Glutamatergic neuron (in vitro differentiated cells): ENCODE measurements around the gene TMEM184A. TPM values are rescaled to one million over a fixed set of nuclear protein-coding genes. Genes with fewer than 3 reads are reported as not detected.
"Not testable (repeated sequence)": the region's sequence is repeated elsewhere in the genome, so short reads cannot be mapped to it uniquely, and the experiment has no call there.

ENCODE experiments used
- DNase-seq: peaks from one replicate; pipeline ENCODE4 v3.0.0; 2022
- H3K27ac Mint-ChIP-seq: one replicate; pipeline ENCODE4 v1.8.0; 2020; ENCODE audit warnings: mild to moderate bottlenecking, mixed read lengths, inconsistent platforms; ENCODE audit not compliant: unreplicated experiment
- H3K27me3 Mint-ChIP-seq: one replicate; pipeline ENCODE4 v1.8.0; 2020; ENCODE audit warnings: mild to moderate bottlenecking, moderate library complexity, mixed read lengths, inconsistent platforms; ENCODE audit not compliant: unreplicated experiment
- H3K36me3 Mint-ChIP-seq: one replicate; pipeline ENCODE4 v1.8.0; 2020; ENCODE audit warnings: mild to moderate bottlenecking, mixed read lengths, inconsistent platforms; ENCODE audit not compliant: unreplicated experiment
- H3K4me1 Mint-ChIP-seq: one replicate; pipeline ENCODE4 v1.8.0; 2020; ENCODE audit warnings: mild to moderate bottlenecking, low read depth, mixed read lengths, inconsistent platforms; ENCODE audit not compliant: unreplicated experiment
- H3K4me3 Mint-ChIP-seq: one replicate; pipeline ENCODE4 v1.8.0; 2020; ENCODE audit warnings: mild to moderate bottlenecking, mixed read lengths, inconsistent platforms; ENCODE audit not compliant: unreplicated experiment
- H3K9me3 Mint-ChIP-seq: one replicate; pipeline ENCODE4 v1.8.0; 2020; ENCODE audit warnings: mild to moderate bottlenecking, moderate library complexity, mixed read lengths, inconsistent platforms; ENCODE audit not compliant: unreplicated experiment
- total RNA-seq: library from RNA; stranded (reverse); fragmentation: NEBNext Ultra II Directional; extraction: Animal tissue kit (Norgen Biotek cat#: 25700); gene quantifications from one replicate; pipeline ENCODE4 v1.2.1, GENCODE V29; 2021; ENCODE audit not compliant: unreplicated experiment
- TF ChIP-seq, protein P1 (sequence below): fragments of 200-600 bp; sonication (generic); IDR thresholded peaks from one replicate; pipeline ENCODE4 v1.5.0; 2021; ENCODE audit not compliant: partially characterized antibody, unreplicated experiment

TMEM184A gene
- total RNA-seq, 1 donor from 2014 or later: 20.7 TPM

DNA sequence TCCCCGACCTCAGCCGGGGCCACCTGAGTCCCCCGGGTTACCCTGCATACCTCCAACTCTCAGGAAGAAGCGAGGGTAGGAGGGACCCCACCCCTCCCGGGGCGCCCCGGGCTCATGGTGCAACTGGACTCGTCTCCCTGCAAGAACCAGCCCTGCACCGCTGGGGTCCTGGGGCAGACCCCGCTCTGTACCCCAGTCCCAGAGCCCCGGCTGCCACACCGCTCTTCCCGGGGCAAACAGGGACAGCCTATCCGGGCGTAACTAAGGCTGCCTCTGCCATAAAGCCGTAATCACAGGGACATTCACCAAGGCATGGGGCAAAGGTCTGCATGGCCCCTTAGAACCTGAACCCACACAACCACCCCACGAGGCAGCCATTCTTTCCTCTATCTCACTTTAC lies 32.2 kb downstream of the TMEM184A start:
- Mint-ChIP-seq H3K9me3 (peaks cover 10% of the 10 kb centered on the region), H3K27me3 (peaks cover 11% of the 10 kb centered on the region), H3K4me1 (no peaks in the 10 kb centered on the region), H3K4me3 (no peak overlapping the region), H3K36me3 (peaks cover 7% of the 10 kb centered on the region), H3K27ac (no peak overlapping the region)
- DNase-seq: no peak
- TF ChIP-seq, protein P1, sequence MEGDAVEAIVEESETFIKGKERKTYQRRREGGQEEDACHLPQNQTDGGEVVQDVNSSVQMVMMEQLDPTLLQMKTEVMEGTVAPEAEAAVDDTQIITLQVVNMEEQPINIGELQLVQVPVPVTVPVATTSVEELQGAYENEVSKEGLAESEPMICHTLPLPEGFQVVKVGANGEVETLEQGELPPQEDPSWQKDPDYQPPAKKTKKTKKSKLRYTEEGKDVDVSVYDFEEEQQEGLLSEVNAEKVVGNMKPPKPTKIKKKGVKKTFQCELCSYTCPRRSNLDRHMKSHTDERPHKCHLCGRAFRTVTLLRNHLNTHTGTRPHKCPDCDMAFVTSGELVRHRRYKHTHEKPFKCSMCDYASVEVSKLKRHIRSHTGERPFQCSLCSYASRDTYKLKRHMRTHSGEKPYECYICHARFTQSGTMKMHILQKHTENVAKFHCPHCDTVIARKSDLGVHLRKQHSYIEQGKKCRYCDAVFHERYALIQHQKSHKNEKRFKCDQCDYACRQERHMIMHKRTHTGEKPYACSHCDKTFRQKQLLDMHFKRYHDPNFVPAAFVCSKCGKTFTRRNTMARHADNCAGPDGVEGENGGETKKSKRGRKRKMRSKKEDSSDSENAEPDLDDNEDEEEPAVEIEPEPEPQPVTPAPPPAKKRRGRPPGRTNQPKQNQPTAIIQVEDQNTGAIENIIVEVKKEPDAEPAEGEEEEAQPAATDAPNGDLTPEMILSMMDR: no peak

DNA sequence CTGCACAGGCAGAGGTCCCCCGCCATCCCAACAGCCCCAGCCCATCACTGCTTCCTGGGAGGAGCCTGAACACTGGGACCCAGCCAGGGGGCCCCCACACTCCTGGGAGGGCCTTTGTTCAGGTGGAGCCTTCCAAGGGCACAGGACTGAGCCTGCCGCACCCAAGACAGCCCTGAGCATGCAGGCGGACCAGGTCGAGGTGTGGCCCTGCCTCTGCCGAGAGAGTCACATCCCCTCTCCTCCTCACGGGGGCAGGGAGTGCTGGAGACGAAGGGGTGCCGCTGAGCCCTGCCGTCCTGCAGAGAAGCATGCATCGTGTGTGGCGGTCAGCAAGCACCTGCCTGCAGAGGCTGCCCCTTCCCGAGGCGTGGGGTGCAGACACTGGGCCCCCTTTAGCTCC lies 32.8 kb downstream of the TMEM184A start:
- no peak for DNase-seq
- Mint-ChIP-seq H3K4me3 (no peak overlapping the region), H3K27ac (no peak overlapping the region), H3K27me3 (peaks cover 14% of the 10 kb centered on the region), H3K4me1 (no peaks in the 10 kb centered on the region), H3K9me3 (peaks cover 10% of the 10 kb centered on the region), H3K36me3 (peaks cover 7% of the 10 kb centered on the region)
- TF ChIP-seq, protein P1: no peak

DNA sequence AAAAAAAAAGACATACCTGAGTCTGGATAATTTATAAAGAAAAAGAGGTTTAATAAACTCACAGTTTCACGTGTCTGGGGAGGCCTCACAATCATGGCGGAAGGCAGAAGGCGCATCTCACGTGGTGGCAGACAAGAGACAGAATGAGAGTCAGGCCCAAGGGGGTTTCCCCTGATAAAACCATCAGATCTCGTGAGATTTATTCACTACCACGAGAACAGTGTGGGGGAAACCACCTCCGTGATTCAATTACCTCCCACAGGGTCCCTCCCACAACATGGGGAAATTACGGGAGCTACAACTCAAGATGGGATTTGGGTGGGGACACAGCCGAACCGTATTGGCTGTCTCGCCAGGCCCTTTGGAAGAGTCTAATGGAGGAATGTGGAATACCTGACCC lies 34.5 kb downstream of the TMEM184A start:
- H3K4me3 Mint-ChIP-seq: no peak overlapping the region
- no peak for DNase-seq
- no peak overlapping the region for H3K27ac Mint-ChIP-seq
- peaks cover 12% of the 10 kb centered on the region for H3K9me3 Mint-ChIP-seq
- peaks cover 10% of the 10 kb centered on the region for H3K27me3 Mint-ChIP-seq
- H3K4me1 Mint-ChIP-seq: no peaks in the 10 kb centered on the region
- peaks cover 7% of the 10 kb centered on the region for H3K36me3 Mint-ChIP-seq
- TF ChIP-seq, protein P1: no peak

DNA sequence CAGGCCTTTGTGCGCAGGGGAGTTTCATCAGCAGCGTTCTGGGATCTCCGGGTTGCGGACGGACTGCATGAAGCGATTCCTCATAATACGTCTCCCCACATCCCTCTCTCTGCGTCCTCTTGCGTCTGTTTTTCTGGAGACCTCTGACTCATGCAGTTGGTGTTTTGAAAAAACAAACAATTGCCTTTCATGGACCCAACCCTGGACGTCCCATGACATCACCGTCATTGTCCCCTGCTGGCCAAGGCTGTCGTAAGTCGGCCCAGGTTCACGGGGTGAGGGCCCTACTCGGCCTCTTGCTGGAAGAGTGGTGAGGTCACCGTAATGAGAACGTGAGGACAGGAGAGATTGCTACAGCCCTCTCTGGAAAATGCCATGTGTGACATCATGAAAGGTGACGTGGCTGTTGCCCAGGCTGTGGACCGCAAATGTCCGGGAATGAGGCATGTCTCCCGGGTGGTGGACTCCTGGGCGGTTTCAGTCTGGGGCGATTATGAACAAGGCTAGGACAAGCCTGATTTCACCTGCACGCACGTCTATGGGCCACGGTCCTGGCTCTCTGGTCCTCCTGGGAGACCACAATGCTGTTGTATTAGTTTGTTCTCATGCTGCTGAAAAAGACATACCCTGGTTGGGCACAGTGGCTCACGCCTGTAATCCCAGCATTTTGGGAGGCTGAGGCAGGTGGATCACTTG lies 35.3 kb downstream of the TMEM184A start:
- Mint-ChIP-seq H3K27me3 (peaks cover 10% of the 10 kb centered on the region), H3K27ac (no peak overlapping the region), H3K4me3 (no peak overlapping the region), H3K36me3 (peaks cover 7% of the 10 kb centered on the region), H3K4me1 (no peaks in the 10 kb centered on the region), H3K9me3 (peaks cover 12% of the 10 kb centered on the region)
- TF ChIP-seq, protein P1: no peak
- no peak for DNase-seq

DNA sequence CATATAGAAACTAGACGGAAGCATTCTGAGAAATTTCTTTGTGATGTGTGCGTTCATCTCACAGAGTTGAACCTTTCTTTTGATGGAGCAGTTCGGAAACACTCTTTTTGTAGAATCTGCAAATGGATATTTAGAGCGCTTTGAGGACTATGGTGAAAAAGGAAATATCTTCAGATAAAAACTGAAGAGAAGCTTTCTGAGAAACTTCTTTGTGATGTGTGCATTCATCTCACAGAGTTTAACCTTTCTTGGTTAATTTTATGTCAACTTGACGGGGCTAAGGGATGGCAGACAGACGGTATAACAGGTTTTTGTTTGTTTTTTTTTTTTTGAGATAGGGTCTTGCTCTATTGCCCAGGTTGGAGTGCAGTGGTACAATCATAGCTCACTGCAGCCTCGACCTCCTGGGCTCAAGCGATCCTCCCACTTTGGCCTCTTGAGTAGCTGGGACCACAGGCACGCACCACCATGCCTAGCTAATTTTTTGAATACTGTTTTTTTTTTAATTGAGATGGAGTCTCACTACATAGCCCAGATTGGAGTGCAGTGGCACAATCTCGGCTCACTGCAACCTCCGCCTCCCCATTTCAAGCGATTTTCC lies 36.6 kb downstream of the TMEM184A start:
- H3K9me3 Mint-ChIP-seq: peaks cover 12% of the 10 kb centered on the region
- H3K4me3 Mint-ChIP-seq, H3K27ac Mint-ChIP-seq, H3K36me3 Mint-ChIP-seq, H3K27me3 Mint-ChIP-seq, H3K4me1 Mint-ChIP-seq, DNase-seq: not testable (repeated sequence)
